Common myeloid progenitor, CD34-positive (primary cell): ENCODE data around the gene GABRG3.

Source experiments
- CTCF ChIA-PET: fragments of 350-600 bp; sonication (Branson Sonifier 250); formaldehyde crosslinking; loops from one replicate; lab custom pipeline; 2021; ENCODE audit warnings: antibody characterized with exemption; lab: Charles Lee
- POLR2A ChIA-PET: fragments of 350-600 bp; sonication (Branson Sonifier 250); formaldehyde crosslinking; loops from one replicate; lab custom pipeline; 2021; ENCODE audit warnings: antibody characterized with exemption; lab: Charles Lee
- DNase-seq, 3 donors: peaks; one replicate each; pipeline versions ENCODE4 v3.0.0 to v3.0.0-alpha.2; 2013
- H3K27ac ChIP-seq, 2 experiments: 1 replicate in 1 of 2; 2 replicates in 1 of 2; pipeline ENCODE4 v1.7.0; 2013; ENCODE audit warnings: inconsistent platforms in 2 of 2, low read length in 2 of 2, mild to moderate bottlenecking in 2 of 2, low read depth in 1 of 2, moderate library complexity in 1 of 2; ENCODE audit not compliant: severe bottlenecking in 2 of 2, insufficient read depth in 1 of 2, poor library complexity in 1 of 2
- H3K27me3 ChIP-seq, 5 experiments: replicated peaks in 2 of 5; 1 replicate in 3 of 5; 2 replicates in 2 of 5; pipeline versions ENCODE4 v1.6.1 to v1.7.0; 2013; ENCODE audit warnings: low read length in 4 of 5, mild to moderate bottlenecking in 2 of 5, moderate library complexity in 2 of 5, inconsistent platforms in 1 of 5; ENCODE audit not compliant: insufficient read depth in 5 of 5, control insufficient read depth in 4 of 5
- H3K36me3 ChIP-seq, 4 experiments: 1 replicate in 2 of 4; 2 replicates in 2 of 4; pipeline versions ENCODE4 v1.6.1 to v1.7.0; 2013; ENCODE audit warnings: low read length in 3 of 4, control low read depth in 1 of 4, mild to moderate bottlenecking in 1 of 4; ENCODE audit not compliant: control insufficient read depth in 4 of 4, insufficient read depth in 4 of 4
- H3K4me1 ChIP-seq, 4 experiments: 1 replicate in 3 of 4; 2 replicates in 1 of 4; pipeline versions ENCODE4 v1.6.1 to v1.7.1; 2013; ENCODE audit warnings: low read length in 3 of 4, mild to moderate bottlenecking in 3 of 4, control low read depth in 1 of 4, inconsistent platforms in 1 of 4, moderate library complexity in 1 of 4; ENCODE audit not compliant: control insufficient read depth in 4 of 4, insufficient read depth in 4 of 4; ENCODE audit errors: control extremely low read depth in 1 of 4
- H3K4me3 ChIP-seq, 7 experiments: 1 replicate in 4 of 7; 2 replicates in 3 of 7; pipeline versions ENCODE4 v1.5.1 to v1.7.0; 2013; ENCODE audit warnings: mild to moderate bottlenecking in 7 of 7, low read length in 6 of 7, moderate library complexity in 6 of 7, inconsistent platforms in 2 of 7, low read depth in 2 of 7, control low read depth in 1 of 7; ENCODE audit not compliant: insufficient read depth in 4 of 7, control insufficient read depth in 1 of 7; ENCODE audit errors: extremely low read depth in 1 of 7
- H3K9me3 ChIP-seq, 5 experiments: 1 replicate in 4 of 5; 2 replicates in 1 of 5; pipeline versions ENCODE4 v1.6.1 to v1.7.1; 2013; ENCODE audit warnings: low read length in 4 of 5, mild to moderate bottlenecking in 2 of 5, inconsistent platforms in 1 of 5, low read depth in 1 of 5, moderate library complexity in 1 of 5; ENCODE audit not compliant: control insufficient read depth in 4 of 5, insufficient read depth in 2 of 5; ENCODE audit errors: control extremely low read depth in 1 of 5
- WGBS: methylation state at CpG from one replicate; pipeline ENCODE4 v1.1.5; 2013; ENCODE audit not compliant: insufficient coverage; 5-methylcytosine and 5-hydroxymethylcytosine counted together

The GABRG3 gene

DNA sequence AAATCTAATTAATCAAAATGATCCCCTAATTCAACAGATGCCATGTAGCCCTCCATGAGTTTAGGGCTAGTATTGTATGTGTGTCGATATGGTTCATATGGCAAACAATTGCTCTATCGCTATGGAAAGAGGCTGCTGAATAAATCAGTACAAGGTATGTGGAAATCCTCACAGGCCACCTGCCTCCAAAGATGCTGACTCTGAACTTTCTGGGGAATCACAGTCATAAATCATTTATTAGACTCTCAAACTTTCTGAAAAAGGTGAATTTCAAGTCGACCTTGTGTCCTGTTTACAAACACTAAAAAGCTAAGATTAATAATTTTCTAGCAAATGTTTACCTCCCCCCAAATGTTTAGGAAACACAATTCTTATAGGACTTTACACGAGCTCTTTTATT lies 462.6 kb downstream of the GABRG3 start:
- H3K4me3 ChIP-seq, result no peak overlapping the region
- no peaks in the 10 kb centered on the region for H3K4me1 ChIP-seq
- POLR2A ChIA-PET, result no interaction called here
- no peak for DNase-seq
- no peaks in the 10 kb centered on the region for H3K36me3 ChIP-seq
- CTCF ChIA-PET, result no interaction called here
- no peak overlapping the region for H3K27ac ChIP-seq
- no peaks in the 10 kb centered on the region for H3K27me3 ChIP-seq
- H3K9me3 ChIP-seq, result peaks cover 0 to 9% (median 6%) of the 10 kb centered on the region in 5 experiments
- 86% methylated on average over 2 of the region's 4 CpGs for WGBS

- DNase-seq, result no peak
- H3K4me3 ChIP-seq, result no peak overlapping the region
- POLR2A ChIA-PET, result no interaction called here
- H3K9me3 ChIP-seq, result peaks cover 0 to 5% (median 4%) of the 10 kb centered on the region in 5 experiments
- H3K36me3 ChIP-seq, result no peaks in the 10 kb centered on the region
- no peaks in the 10 kb centered on the region for H3K4me1 ChIP-seq
- no peaks in the 10 kb centered on the region for H3K27me3 ChIP-seq
- CTCF ChIA-PET, result no interaction called here
- no peak overlapping the region for H3K27ac ChIP-seq
- WGBS, result 82% methylated on average over 12 of the region's 15 CpGs
Observed at GRCh38 chr15:27438403-27439375, 467.7 kb downstream of the GABRG3 start.

DNA sequence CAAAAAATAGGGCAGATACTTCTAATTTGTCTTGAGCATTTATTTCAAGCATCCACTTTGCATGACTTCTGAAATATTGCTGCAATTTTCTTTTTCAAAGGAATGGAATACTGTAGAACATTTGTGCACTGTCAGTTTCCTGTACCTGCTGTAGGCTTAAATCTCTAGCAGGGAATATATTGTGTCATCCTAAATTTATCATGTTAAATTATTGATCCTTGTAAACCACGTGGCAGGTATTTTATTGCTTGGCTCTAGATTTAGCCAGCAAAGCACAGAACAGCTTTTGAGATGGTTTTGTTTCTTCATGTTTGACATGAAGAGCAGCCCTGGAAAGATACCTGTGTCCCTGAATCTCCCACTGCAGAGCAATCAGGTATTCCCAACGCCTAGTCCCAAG lies 470.1 kb downstream of the GABRG3 start:
- peaks cover 0 to 2% (median 0%) of the 10 kb centered on the region in 5 experiments for H3K9me3 ChIP-seq
- H3K4me3 ChIP-seq, result no peak overlapping the region
- DNase-seq, result no peak
- no peaks in the 10 kb centered on the region for H3K4me1 ChIP-seq
- H3K36me3 ChIP-seq, result no peaks in the 10 kb centered on the region
- no peaks in the 10 kb centered on the region for H3K27me3 ChIP-seq
- POLR2A ChIA-PET, result no interaction called here
- 78% methylated on average over 1 of the region's 2 CpGs for WGBS
- no peak overlapping the region for H3K27ac ChIP-seq
- CTCF ChIA-PET, result no interaction called here

DNA sequence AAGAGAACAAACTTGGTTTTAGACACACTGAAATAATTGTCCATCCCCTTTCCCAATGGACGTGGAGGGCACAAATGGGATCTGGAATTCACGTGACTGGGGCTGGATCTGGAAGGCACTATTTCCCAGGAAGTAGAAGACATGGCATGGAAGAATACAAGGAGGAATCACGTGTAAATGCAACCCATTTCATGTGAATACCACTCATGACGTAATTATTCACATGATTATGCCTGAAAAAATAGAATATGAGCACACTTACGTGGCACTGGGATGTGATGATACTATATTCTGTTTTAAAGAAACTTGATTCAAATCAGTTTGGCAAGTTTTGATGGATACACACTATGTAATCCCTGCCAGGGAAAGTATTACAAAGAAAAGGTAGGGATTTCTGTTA lies 477.3 kb downstream of the GABRG3 start:
- no peaks in the 10 kb centered on the region for H3K36me3 ChIP-seq
- CTCF ChIA-PET, result no interaction called here
- peaks cover 0 to 3% (median 2%) of the 10 kb centered on the region in 5 experiments for H3K27me3 ChIP-seq
- H3K4me1 ChIP-seq, result no peaks in the 10 kb centered on the region
- POLR2A ChIA-PET, result no interaction called here
- no peak for DNase-seq
- no peak overlapping the region for H3K27ac ChIP-seq
- no peak overlapping the region for H3K4me3 ChIP-seq
- no peaks in the 10 kb centered on the region for H3K9me3 ChIP-seq
- 100% methylated on average over 3 of the region's 5 CpGs for WGBS

- Histone ChIP-seq H3K4me3 (no peak overlapping the region), H3K4me1 (no peaks in the 10 kb centered on the region), H3K27me3 (peaks cover 0 to 3% (median 2%) of the 10 kb centered on the region in 5 experiments), H3K36me3 (no peaks in the 10 kb centered on the region), H3K27ac (no peak overlapping the region), H3K9me3 (no peaks in the 10 kb centered on the region)
- ChIA-PET POLR2A (no interaction called here), CTCF (no interaction called here)
- no peak for DNase-seq
- 45% methylated on average over 3 of the region's 4 CpGs for WGBS
Observed at GRCh38 chr15:27448986-27449385, 478.0 kb downstream of the GABRG3 start.

- DNase-seq, result no peak
- WGBS, result no CpG with 5 or more reads among the region's 5 CpGs
- no peaks in the 10 kb centered on the region for H3K36me3 ChIP-seq
- CTCF ChIA-PET, result no interaction called here
- POLR2A ChIA-PET, result no interaction called here
- no peak overlapping the region for H3K27ac ChIP-seq
- no peak overlapping the region for H3K4me3 ChIP-seq
- H3K4me1 ChIP-seq, result no peaks in the 10 kb centered on the region
- H3K9me3 ChIP-seq, result no peaks in the 10 kb centered on the region
- H3K27me3 ChIP-seq, result peaks cover 0 to 3% (median 2%) of the 10 kb centered on the region in 5 experiments
Observed at GRCh38 chr15:27449941-27450340, 479.0 kb downstream of the GABRG3 start.

GRCh38 chr15:27454281-27455075 lies 483.5 kb downstream of the GABRG3 start:
- Histone ChIP-seq H3K36me3 (no peaks in the 10 kb centered on the region), H3K4me3 (no peak overlapping the region), H3K27ac (no peak overlapping the region), H3K4me1 (no peaks in the 10 kb centered on the region), H3K9me3 (no peaks in the 10 kb centered on the region), H3K27me3 (no peaks in the 10 kb centered on the region)
- WGBS, result 58% methylated on average over 10 of the region's 13 CpGs
- ChIA-PET CTCF (no interaction called here), POLR2A (no interaction called here)
- DNase-seq, result no peak
